ENCODE results near the gene ZNF121.

Gene ZNF121

GRCh38 chr19:9538183-9539058 lies 45.9 kb downstream of the ZNF121 start, which contains the start of gene ZNF426:
Gene ZNF426, minus strand, starts transcription at chr19:9538645. Its CDS starts 2,413 bp downstream, at chr19:9536232.
- peak; percentile 91 for DNase-seq (ENCODE audit: low read depth)

GRCh38 chr19:9535934-9536333 lies 48.4 kb downstream of the ZNF121 start:
- DNase-seq (ENCODE audit: low read depth) = no peak

GRCh38 chr19:9531933-9532332 lies 52.4 kb downstream of the ZNF121 start:
- DNase-seq (ENCODE audit: low read depth) = no peak

GRCh38 chr19:9528757-9529336 lies 55.5 kb downstream of the ZNF121 start:
- peak; percentile 7 for DNase-seq (ENCODE audit: low read depth)

- no peak for DNase-seq (ENCODE audit: low read depth)
Measured at GRCh38 chr19:9523885-9524474, 60.3 kb downstream of the ZNF121 start.
